Calu3 (cell line): ENCODE results near the gene SMIM29. TPM values are rescaled to one million over a fixed set of nuclear protein-coding genes. Genes with fewer than 3 reads are reported as not detected.

Source experiments
- BruUV-seq: library from RNA; stranded (reverse); fragments of 400-500 nt; replicated peaks from 2 replicates; lab custom pipeline; 2021; lab: Mats Ljungman, UMichigan
- CTCF ChIA-PET: fragments of 300-600 bp; sonication (Branson Sonifier 250); formaldehyde crosslinking; loops from one replicate; lab custom pipeline; 2022; ENCODE audit warnings: antibody characterized with exemption; lab: Charles Lee
- DNase-seq: peaks from one replicate; pipeline ENCODE4 v3.0.0; 2022
- H3K27ac Mint-ChIP-seq: one replicate; pipeline ENCODE4 v1.8.0; 2022; ENCODE audit warnings: mixed read lengths; ENCODE audit not compliant: unreplicated experiment
- H3K27me3 Mint-ChIP-seq: one replicate; pipeline ENCODE4 v1.8.0; 2022; ENCODE audit warnings: mixed read lengths; ENCODE audit not compliant: unreplicated experiment
- H3K36me3 Mint-ChIP-seq: one replicate; pipeline ENCODE4 v1.8.0; 2022; ENCODE audit warnings: mild to moderate bottlenecking, moderate library complexity, mixed read lengths; ENCODE audit not compliant: insufficient read depth, unreplicated experiment
- H3K4me1 Mint-ChIP-seq: one replicate; pipeline ENCODE4 v1.8.0; 2022; ENCODE audit warnings: mild to moderate bottlenecking, low read depth, mixed read lengths; ENCODE audit not compliant: unreplicated experiment
- H3K4me3 Mint-ChIP-seq: one replicate; pipeline ENCODE4 v1.8.0; 2022; ENCODE audit warnings: mild to moderate bottlenecking, low read depth, moderate library complexity, mixed read lengths; ENCODE audit not compliant: unreplicated experiment
- H3K9me3 Mint-ChIP-seq: one replicate; pipeline ENCODE4 v1.8.0; 2022; ENCODE audit warnings: low read depth, mixed read lengths; ENCODE audit not compliant: unreplicated experiment
- CTCF ChIP-seq: fragments of 200-600 bp; IDR thresholded peaks from one replicate; pipeline ENCODE4 v1.8.0; 2022; ENCODE audit warnings: antibody characterized with exemption; ENCODE audit not compliant: unreplicated experiment
- intact Hi-C: fragments of 100-400 bp; cut with micrococcal nuclease; formaldehyde crosslinking; loops from one replicate; pipeline ENCODE4 v1.10.0; 2022; ENCODE audit not compliant: unreplicated experiment
- total RNA-seq: library from RNA; stranded (reverse); gene quantifications from 2 replicates; pipeline ENCODE4 v1.2.3, GENCODE V29; 2022

The SMIM29 gene
- total RNA-seq, 1 experiment from 2014 or later: 59.2 TPM

- Mint-ChIP-seq H3K27me3 (no peaks in the 10 kb centered on the region), H3K4me3 (no peak overlapping the region), H3K27ac (no peak overlapping the region), H3K9me3 (no peaks in the 10 kb centered on the region), H3K36me3 (no peaks in the 10 kb centered on the region), H3K4me1 (no peaks in the 10 kb centered on the region)
- no peak for DNase-seq
- TF ChIP-seq CTCF: no peak
- CTCF ChIA-PET: no interaction called here
- BruUV-seq: no TSS peak
- intact Hi-C loops: no loop called here
Measured at GRCh38 chr6:34205916-34206315, 42.9 kb downstream of the SMIM29 start.

- H3K9me3 Mint-ChIP-seq: no peaks in the 10 kb centered on the region
- H3K4me1 Mint-ChIP-seq: no peaks in the 10 kb centered on the region
- no peak for DNase-seq
- no TSS peak for BruUV-seq
- TF ChIP-seq CTCF: no peak
- H3K36me3 Mint-ChIP-seq: no peaks in the 10 kb centered on the region
- H3K27me3 Mint-ChIP-seq: no peaks in the 10 kb centered on the region
- intact Hi-C loops: no loop called here
- CTCF ChIA-PET: interaction anchor here (0.6 kb wide), 1 partner anchor 210 kb away, joined by 3 read pairs; no protein-coding TSS in a partner anchor
- H3K27ac Mint-ChIP-seq: no peak overlapping the region
- H3K4me3 Mint-ChIP-seq: no peak overlapping the region
Measured at GRCh38 chr6:34205466-34205865, 43.3 kb downstream of the SMIM29 start.

GRCh38 chr6:34204693-34205092 lies 44.1 kb downstream of the SMIM29 start:
- Mint-ChIP-seq H3K4me1 (no peaks in the 10 kb centered on the region), H3K9me3 (no peaks in the 10 kb centered on the region), H3K36me3 (no peaks in the 10 kb centered on the region), H3K27me3 (no peaks in the 10 kb centered on the region), H3K27ac (no peak overlapping the region), H3K4me3 (no peak overlapping the region)
- no TSS peak for BruUV-seq
- CTCF ChIA-PET: interaction anchor here (0.6 kb wide), 1 partner anchor 187 kb away, joined by 3 read pairs; no protein-coding TSS in a partner anchor
- intact Hi-C loops: no loop called here
- TF ChIP-seq CTCF: no peak
- no peak for DNase-seq

- H3K4me1 Mint-ChIP-seq: no peaks in the 10 kb centered on the region
- TF ChIP-seq CTCF: no peak
- CTCF ChIA-PET: interaction anchor here (0.5 to 1.7 kb wide), 4 partner anchors 42 to 213 kb away, joined by 3 to 9 read pairs (median 4); partner anchors contain the start of gene SMIM29
- no peak overlapping the region for H3K4me3 Mint-ChIP-seq
- H3K27ac Mint-ChIP-seq: no peak overlapping the region
- intact Hi-C loops: no loop called here
- BruUV-seq: no TSS peak
- no peaks in the 10 kb centered on the region for H3K9me3 Mint-ChIP-seq
- H3K36me3 Mint-ChIP-seq: no peaks in the 10 kb centered on the region
- H3K27me3 Mint-ChIP-seq: no peaks in the 10 kb centered on the region
- no peak for DNase-seq
Measured at GRCh38 chr6:34202329-34203201, 46.2 kb downstream of the SMIM29 start.
